Lower leg skin (tissue), 4 donors: ENCODE results near the gene CCL26. TPM values are rescaled to one million over a fixed set of nuclear protein-coding genes. Genes with fewer than 3 reads are reported as not detected.

Source experiments
- DNase-seq, 2 donors: peaks; one replicate each; pipeline ENCODE4 v3.0.0-alpha.2; 2019; ENCODE audit warnings: low spot score in 2 of 2
- H3K4me3 ChIP-seq: fragments of 200-600 bp; sonication (generic); 2 replicates; pipeline ENCODE4 v1.5.1; 2017; ENCODE audit warnings: mild to moderate bottlenecking, low read depth; ENCODE audit not compliant: poor library complexity, severe bottlenecking
- POLR2A ChIP-seq, 2 donors: fragments of 450-650 bp; IDR thresholded peaks; one replicate each; pipeline ENCODE4 v1.6.1; 2016 to 2017; ENCODE audit warnings: antibody characterized with exemption in 2 of 2, mild to moderate bottlenecking in 1 of 2, moderate library complexity in 1 of 2
- WGBS, 2 donors: methylation state at CpG; one replicate each; pipeline ENCODE4 v1.1.5; 2018; 5-methylcytosine and 5-hydroxymethylcytosine counted together
- intact Hi-C: fragments of 100-400 bp; cut with DNase I; formaldehyde crosslinking; loops from one replicate; pipeline ENCODE4 v1.15.0; 2023; ENCODE audit warnings: low total_unique reads
- total RNA-seq, 4 donors: library from RNA; depleted of rRNA; stranded (reverse); fragments of >200 nt; gene quantifications; one replicate each; pipeline ENCODE4 v1.1.0, GENCODE V29; 2016
- TF ChIP-seq, protein P1 (sequence below), 3 donors: fragments of 450-650 bp; IDR thresholded peaks; one replicate each; pipeline ENCODE4 v1.5.1; 2016; ENCODE audit warnings: antibody characterized with exemption in 3 of 3, mild to moderate bottlenecking in 3 of 3, moderate library complexity in 2 of 3

The CCL26 gene
- total RNA-seq, 4 donors from 2014 or later, result 0.79 to 2.0 (median 1.9) TPM; not detected in 1

DNA sequence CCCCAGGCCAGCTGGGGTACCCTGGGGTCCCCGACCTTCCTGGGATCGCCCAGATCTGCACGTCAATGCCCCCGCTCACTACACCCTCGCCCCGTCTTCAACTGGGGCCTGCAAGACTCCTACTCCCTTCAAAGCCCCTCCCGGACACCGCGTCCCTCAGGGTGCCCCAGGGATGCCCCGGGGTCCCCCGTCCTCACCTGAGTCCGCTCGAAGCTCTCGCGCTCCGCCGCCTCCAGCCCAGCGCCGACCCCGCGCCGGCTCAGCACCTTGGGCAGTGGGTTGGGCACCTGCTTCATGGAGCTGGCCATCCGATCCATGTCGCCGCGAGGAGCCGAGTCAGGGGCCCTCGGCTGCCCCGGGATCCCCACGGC, 33.4 kb downstream of the CCL26 start, which contains the start of gene HIP1:
HIP1 (minus strand) TSS at position 338 of the 371 bp plus-strand sequence; CDS start at position 317, 21 bp downstream.
- TF ChIP-seq, protein P1, sequence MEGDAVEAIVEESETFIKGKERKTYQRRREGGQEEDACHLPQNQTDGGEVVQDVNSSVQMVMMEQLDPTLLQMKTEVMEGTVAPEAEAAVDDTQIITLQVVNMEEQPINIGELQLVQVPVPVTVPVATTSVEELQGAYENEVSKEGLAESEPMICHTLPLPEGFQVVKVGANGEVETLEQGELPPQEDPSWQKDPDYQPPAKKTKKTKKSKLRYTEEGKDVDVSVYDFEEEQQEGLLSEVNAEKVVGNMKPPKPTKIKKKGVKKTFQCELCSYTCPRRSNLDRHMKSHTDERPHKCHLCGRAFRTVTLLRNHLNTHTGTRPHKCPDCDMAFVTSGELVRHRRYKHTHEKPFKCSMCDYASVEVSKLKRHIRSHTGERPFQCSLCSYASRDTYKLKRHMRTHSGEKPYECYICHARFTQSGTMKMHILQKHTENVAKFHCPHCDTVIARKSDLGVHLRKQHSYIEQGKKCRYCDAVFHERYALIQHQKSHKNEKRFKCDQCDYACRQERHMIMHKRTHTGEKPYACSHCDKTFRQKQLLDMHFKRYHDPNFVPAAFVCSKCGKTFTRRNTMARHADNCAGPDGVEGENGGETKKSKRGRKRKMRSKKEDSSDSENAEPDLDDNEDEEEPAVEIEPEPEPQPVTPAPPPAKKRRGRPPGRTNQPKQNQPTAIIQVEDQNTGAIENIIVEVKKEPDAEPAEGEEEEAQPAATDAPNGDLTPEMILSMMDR (IDR thresholded peaks at IDR 0.05), result no peak
- intact Hi-C loops, result no loop called here
- peak within 1 kb of the TSS; percentile 95 for H3K4me3 ChIP-seq
- no peak for DNase-seq
- WGBS, 2 donors, result 0 to 1% methylated on average over 6 to 26 of the region's 30 CpGs

DNA sequence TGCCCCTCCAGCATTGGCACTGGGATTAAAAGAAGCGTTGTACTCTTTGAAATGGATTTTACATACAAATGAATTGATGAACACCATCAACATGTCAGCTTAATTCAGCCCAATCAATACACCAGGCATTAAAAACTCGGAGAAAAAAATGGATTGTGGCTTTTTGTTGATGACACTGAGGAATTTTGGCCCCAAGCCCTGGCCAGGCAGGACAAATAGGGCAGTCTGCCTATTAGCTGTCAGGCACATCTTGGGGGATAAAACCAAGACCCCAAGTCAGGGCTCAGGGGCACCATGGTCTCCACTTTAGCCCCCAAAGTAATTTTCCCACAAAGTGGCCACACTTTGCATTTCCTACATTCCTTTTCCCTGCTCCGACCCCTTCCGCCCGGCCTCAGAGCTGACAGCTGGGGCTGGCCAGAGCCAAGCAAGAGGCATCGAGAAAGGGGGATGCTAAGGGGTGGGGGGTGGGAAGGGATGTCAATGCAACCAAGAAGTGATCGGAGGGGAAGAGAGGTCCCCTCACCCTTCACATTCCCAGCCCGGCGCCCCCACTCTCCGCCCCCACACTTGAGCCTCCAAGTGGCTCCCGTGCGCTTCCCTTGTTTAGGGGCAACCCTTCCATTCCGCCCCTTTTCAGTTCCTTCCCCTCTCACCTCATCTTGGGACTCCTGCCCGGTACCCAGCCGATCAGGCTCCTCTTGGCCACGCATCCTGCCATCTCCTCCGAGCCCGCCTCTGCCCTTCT, 34.0 kb downstream of the CCL26 start:
- peak overlapping the region; percentile 95 for H3K4me3 ChIP-seq
- WGBS, 2 donors, result 2 to 3% methylated on average over 16 to 18 of the region's 18 CpGs
- intact Hi-C loops, result no loop called here
- DNase-seq, result peak in 1 of 2 donors; percentile 88
- TF ChIP-seq, protein P1 (IDR thresholded peaks at IDR 0.05), result no peak
- TF ChIP-seq POLR2A (IDR thresholded peaks at IDR 0.05), result no peak

DNA sequence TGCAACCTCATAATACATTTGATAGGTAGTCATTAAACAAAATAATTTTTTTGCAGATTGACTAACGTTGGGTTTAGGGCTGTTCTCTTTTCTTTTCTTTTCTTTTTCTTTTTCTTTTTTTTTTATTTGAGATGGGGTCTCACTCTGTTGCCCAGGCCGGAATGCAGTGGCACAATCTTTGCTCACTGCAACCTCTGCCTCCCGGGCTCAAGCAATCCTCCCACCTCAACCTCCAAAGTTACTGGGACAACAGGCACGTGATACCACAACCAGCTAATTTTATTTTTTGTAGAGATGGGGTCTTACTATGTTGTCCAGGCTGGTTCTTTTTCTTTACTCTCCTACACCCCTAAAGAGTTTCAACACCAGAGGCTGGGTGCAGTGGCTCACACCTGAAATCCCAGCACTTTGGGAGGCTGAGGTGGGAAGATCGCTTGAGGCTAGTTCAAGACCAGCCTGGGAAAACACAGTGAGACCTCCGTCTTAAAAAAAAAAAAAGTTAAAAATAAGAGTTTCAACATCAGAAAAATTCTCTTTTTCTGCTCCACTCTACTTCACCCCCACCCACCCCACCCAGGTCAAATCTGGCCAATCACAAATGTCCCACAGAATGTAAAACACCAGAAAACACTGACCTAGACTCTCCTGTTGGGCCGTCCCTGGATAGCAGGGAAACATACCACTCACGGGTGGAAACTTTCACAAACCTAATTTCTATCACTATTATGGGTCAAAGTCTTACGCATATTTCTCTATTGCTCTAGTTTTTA, 36.2 kb downstream of the CCL26 start:
- DNase-seq, result no peak
- no peak for TF ChIP-seq POLR2A (IDR thresholded peaks at IDR 0.05)
- TF ChIP-seq, protein P1 (IDR thresholded peaks at IDR 0.05), result no peak
- 93 to 94% methylated on average over 9 of the region's 9 CpGs for WGBS, 2 donors
- no peak overlapping the region for H3K4me3 ChIP-seq
- intact Hi-C loops, result no loop called here

DNA sequence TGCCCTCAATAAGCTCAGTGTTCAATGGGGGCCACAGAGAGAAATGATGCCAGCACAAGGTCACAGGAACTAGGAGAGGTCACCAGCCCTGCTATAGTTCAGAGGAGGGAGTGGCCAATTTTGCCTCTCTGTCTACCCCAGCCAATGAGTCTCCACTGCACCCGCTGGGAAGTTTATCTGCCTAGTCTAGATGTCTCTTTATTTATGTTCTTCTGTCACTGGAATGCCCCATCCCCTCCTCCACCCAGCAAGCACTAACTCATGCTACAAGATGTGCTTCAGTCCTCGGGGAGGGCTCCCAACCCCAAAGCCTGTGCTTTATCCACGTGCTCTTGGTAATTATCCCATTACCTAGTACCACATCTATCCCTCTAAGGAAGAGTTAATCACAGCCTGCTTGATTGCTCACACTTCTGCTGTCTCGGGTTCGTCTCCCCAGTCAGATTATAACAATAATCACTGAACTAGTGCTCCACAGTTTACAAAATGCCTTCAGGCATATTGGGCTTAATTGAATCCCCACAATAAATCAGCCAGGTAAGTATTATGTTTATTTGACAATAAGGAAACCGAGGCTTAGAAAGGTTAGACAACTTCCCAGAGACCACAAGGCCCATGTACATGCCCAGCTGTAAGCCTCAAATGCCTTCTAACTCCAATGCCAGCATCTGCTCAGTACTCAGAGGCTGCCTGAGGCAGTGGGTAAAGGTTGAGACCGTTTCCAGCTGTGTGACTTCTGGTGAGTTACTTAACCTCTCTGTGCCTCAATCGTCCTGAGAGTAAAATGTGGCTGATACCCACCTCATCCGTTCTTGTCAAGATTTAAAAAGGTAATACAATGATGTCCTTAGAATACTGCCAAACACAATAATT, 37.2 kb downstream of the CCL26 start:
- intact Hi-C loops, result no loop called here
- WGBS, 2 donors, result 54 to 58% methylated on average over 9 of the region's 9 CpGs
- no peak for DNase-seq
- no peak for TF ChIP-seq POLR2A (IDR thresholded peaks at IDR 0.05)
- TF ChIP-seq, protein P1 (IDR thresholded peaks at IDR 0.05), result no peak
- H3K4me3 ChIP-seq, result no peak overlapping the region

DNA sequence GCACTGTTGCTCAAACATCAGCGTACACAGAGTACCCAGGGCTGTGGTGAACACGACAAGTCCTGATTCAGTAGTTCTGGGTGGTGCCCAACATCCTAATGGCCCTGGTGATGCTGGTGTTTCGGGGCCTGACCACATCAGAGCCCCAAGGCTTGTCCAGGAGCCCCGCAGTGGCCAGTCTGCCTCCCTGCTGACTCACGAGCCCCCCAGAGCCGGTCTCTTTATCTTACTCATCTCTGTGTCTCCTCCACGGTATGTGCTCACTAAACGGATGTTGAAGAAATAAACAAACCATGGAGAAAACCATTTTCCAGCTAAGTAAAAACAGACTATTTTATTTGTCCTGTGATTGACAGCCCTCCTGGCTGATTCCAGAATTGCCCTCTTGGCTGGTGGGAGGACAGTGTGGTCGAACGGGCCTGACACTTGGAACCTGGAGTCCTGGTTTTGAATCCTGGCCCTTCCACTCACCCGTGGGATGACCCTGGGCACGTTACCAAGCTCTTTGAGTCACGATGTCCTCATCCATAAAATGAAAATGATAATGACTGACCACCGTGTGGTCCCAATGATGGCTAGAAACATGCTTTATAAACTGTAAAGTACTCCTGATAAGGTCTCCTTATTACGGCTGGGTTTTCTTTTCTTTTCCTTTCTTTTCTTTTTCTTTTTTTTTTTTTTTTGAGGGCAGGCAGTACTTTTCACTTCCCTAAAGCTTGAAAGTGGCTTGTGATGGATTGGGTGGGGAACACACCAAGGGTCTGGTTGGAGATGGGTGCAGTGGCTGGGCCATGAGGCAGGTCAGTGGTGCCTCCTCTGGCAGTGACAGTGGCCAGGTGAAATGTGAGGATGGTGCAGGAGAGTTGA, 39.0 kb downstream of the CCL26 start:
- no peak for DNase-seq
- no peak for TF ChIP-seq POLR2A (IDR thresholded peaks at IDR 0.05)
- TF ChIP-seq, protein P1 (IDR thresholded peaks at IDR 0.05), result no peak
- no peak overlapping the region for H3K4me3 ChIP-seq
- intact Hi-C loops, result no loop called here
- 64 to 65% methylated on average over 15 of the region's 15 CpGs for WGBS, 2 donors
